ENCODE results near the gene RNU1-2. TPM values are rescaled to one million over a fixed set of nuclear protein-coding genes. Genes with fewer than 3 reads are reported as not detected.
"Not testable (repeated sequence)": the region's sequence is repeated elsewhere in the genome, so short reads cannot be mapped to it uniquely, and the experiment has no call there.

RNU1-2 gene
- total RNA-seq, 4 donors from 2014 or later, result under 0.01 TPM

GRCh38 chr1:16927711-16928485, 32.1 kb downstream of the RNU1-2 start:
- TF ChIP-seq, protein P1, sequence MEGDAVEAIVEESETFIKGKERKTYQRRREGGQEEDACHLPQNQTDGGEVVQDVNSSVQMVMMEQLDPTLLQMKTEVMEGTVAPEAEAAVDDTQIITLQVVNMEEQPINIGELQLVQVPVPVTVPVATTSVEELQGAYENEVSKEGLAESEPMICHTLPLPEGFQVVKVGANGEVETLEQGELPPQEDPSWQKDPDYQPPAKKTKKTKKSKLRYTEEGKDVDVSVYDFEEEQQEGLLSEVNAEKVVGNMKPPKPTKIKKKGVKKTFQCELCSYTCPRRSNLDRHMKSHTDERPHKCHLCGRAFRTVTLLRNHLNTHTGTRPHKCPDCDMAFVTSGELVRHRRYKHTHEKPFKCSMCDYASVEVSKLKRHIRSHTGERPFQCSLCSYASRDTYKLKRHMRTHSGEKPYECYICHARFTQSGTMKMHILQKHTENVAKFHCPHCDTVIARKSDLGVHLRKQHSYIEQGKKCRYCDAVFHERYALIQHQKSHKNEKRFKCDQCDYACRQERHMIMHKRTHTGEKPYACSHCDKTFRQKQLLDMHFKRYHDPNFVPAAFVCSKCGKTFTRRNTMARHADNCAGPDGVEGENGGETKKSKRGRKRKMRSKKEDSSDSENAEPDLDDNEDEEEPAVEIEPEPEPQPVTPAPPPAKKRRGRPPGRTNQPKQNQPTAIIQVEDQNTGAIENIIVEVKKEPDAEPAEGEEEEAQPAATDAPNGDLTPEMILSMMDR (IDR thresholded peaks at IDR 0.05), result no peak
- ATAC-seq (ENCODE audit: low FRiP score), result peak; percentile 17

DNA sequence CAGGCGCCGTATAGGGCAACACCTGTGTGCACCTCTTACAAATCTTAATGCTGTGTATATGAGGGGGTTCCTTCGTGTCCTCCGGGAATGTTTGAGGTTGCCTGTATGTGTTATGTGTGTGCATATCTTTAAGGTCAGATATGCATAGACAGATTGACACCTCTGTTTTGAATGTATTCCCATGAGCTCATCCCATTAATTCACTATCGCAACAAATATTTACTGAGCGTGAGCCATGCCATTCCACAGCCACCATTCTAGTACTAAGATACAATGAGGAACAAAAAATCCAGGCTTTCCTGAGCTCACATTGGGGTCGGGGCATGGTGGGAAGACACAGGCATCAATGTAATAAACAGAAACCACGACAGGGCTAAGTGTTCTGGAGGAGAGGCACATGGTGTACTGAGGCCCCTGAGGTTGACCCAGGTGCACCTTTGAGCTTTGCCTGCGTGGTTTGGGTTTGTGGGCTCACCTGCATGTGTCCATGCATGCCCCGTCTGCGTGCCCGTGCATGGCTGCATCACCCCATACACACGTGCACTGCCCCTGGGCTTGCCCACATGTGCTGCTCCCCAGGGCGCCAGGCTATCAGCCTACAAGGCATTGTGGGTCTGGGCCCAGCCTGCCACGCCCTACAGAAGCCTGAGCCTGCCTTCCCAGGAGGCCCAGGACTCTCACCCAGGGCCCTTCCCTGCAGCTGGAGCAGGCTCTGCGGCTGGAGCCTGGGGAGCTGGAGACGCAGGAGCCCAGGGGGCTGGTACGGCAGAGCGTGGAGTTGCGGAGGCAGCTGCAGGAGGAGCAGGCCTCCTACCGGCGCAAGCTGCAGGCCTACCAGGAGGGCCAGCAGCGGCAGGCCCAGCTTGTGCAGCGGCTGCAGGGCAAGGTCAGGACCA, 33.6 kb downstream of the RNU1-2 start:
- ATAC-seq (ENCODE audit: low FRiP score); DNase-seq (ENCODE audit: low spot score): not testable (repeated sequence)

More at GRCh38 chr1:16927711-16928485, 32.1 kb downstream of the RNU1-2 start:
- no peak for DNase-seq (ENCODE audit: low spot score)

DNA sequence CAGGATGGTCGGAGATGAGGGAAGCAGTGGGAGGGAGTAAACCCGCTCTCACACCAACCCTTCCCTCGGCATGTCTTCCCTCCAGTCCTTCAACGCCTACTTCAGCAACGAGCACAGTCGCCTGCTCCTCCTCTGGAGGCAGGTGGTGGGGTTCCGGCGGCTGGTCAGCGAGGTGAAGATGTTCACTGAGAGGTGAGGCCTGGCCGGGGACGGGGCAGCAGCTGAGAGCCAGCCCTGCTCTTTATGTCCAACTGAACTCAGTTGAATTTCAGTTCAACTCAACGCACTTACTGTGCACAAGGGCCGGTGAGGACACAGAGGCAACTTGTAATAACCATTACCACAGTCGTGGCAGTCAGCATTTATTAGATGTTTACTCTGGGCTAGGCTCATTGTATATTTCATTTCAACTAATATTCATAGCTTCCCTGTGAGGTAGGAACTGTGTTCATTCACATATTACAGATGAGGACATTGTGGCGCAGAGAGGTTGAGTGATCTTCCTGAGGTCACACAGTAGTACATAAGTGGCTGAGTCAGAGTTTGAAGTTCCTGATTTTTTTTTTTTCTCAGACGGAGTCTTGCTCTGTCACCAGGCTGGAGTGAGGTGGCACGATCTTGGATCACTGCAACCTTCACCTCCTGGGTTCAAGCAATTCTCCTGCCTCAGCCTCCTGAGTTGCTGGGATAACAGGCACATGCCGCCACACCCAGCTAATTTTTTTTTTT, 35.6 kb downstream of the RNU1-2 start:
- DNase-seq (ENCODE audit: low spot score); ATAC-seq (ENCODE audit: low FRiP score): not testable (repeated sequence)

DNA sequence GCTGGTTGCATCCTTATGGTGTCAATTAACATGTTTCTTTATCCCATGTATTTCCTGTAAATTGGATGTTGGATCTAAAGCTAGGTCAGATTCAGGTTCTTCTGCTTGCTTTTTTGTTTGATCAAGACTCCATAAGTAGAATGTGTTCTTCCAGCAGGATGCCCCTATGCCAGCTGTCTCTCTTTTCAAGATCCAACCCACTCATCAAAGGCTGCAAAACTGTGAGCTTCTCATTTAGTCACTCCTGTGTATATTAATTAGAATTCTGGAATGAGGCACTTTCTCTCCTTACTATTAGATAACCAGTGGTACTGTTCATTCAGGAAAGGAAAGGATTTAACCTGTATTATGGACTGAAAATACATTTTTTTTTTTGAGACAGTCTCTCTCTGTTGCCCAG, 38.2 kb downstream of the RNU1-2 start:
- not testable (repeated sequence) for ATAC-seq (ENCODE audit: low FRiP score); DNase-seq (ENCODE audit: low spot score)

DNA sequence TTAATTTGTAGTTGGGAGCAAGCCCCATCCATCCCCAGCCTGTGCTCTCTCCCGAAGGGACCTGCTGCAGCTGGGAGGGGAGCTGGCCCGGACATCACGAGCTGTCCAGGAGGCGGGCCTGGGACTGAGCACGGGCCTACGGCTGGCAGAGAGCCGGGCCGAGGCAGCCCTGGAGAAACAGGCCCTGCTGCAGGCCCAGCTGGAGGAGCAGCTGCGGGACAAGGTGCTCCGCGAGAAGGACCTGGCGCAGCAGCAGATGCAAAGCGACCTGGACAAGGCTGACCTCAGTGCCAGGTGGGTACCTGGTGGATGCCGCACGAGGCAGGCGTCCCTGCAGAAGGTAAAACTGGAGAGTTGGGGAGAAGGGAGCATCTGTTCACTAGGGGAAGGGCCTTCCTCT, 40.8 kb downstream of the RNU1-2 start:
- DNase-seq (ENCODE audit: low spot score); ATAC-seq (ENCODE audit: low FRiP score): not testable (repeated sequence)

DNA sequence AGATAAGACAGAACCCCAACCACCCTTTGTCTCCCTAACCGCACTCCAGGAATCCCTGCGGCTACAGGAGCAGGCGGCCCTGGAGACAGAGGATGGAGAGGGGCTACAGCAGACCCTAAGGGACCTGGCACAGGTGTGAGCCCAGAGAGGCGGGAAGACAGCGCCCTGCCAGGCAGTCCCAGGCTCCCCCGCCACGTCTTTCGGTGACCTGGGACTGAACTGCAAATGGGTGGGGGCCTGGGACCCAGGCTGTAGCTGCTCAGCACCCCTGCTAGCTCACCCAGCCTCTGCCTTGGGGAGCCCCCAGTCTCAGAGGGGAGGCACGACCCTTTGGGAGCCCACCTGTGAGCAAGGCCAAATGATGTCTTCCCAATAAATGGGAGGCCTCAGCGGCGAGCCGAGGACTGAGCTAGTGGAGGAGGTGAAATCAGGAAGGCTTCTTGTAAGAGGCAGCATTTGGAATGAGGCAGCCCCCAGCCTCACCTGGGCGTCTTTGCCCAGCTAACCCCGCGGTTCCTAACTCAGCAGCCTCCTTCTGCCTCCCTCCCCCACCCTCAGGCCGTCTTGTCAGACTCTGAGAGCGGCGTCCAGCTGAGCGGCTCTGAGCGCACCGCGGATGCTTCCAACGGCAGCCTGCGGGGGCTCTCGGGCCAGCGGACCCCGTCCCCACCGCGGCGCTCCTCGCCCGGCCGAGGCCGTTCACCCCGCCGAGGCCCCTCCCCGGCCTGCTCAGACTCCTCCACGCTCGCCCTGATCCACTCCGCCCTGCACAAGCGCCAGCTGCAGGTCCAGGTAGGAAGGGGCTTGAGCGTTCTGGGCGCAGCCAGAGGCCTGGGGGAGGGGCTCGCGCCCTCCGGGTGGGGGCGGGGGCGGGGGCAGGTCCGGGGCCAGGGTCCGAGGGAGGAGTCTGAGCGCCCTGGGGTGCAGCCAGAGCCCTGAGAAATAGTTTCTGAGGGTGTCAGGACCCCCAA, 42.9 kb downstream of the RNU1-2 start:
- DNase-seq (ENCODE audit: low spot score) (no peak), ATAC-seq (ENCODE audit: low FRiP score) (no peak)
- TF ChIP-seq, protein P1 (IDR thresholded peaks at IDR 0.05), result no peak

- peak; percentile 21 for ATAC-seq (ENCODE audit: low FRiP score)
- not testable (repeated sequence) for DNase-seq (ENCODE audit: low spot score)
These were observed 43.8 kb downstream of the RNU1-2 start for GRCh38 chr1:16939386-16940180.

- DNase-seq (ENCODE audit: low spot score) (no peak), ATAC-seq (ENCODE audit: low FRiP score) (no peak)
- TF ChIP-seq, protein P1 (IDR thresholded peaks at IDR 0.05), result no peak
These were observed 48.3 kb downstream of the RNU1-2 start for GRCh38 chr1:16944038-16944437.

DNA sequence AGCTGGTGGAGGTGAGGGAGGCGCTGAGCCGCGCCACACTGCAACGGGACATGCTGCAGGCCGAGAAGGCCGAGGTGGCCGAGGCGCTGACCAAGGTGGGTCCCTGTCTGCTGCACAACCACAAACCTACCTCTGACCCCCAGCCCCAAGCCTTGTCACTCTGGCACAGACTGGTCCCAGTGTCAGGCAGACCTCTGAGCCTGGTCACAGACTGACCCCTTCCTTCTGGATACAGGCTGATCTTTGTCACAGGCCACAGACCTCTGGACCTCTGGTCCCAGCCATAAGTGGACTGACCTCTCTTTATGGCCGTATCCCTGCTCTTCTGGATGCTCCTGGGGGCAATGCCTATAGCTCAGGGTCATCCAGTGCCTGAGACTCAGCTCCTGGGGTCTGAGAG, 49.7 kb downstream of the RNU1-2 start:
- not testable (repeated sequence) for DNase-seq (ENCODE audit: low spot score); ATAC-seq (ENCODE audit: low FRiP score)

All from omental fat pad (tissue), 4 donors.